GM23338 (cell line): ENCODE data around the gene AQP12B.

ENCODE experiments used
- CREB1 ChIP-seq: fragments of 250-450 bp; sonication (Bioruptor Pico); IDR thresholded peaks from 2 replicates; pipeline ENCODE4 v1.5.0; 2020; ENCODE audit warnings: low read depth, mild to moderate bottlenecking, moderate library complexity
- EZH2 ChIP-seq: fragments of 200-600 bp; sonication (generic); IDR thresholded peaks from one replicate; pipeline ENCODE4 v1.8.0; 2017; ENCODE audit warnings: antibody characterized with exemption, mild to moderate bottlenecking, low read depth; ENCODE audit not compliant: unreplicated experiment
- EZH2phosphoT487 ChIP-seq: fragments of 200-600 bp; sonication (generic); IDR thresholded peaks from one replicate; pipeline ENCODE4 v1.8.1; 2018; ENCODE audit warnings: antibody characterized with exemption; ENCODE audit not compliant: unreplicated experiment
- JUNB ChIP-seq: IDR thresholded peaks from one replicate; pipeline ENCODE4 v1.6.1; 2016; ENCODE audit warnings: antibody characterized with exemption; ENCODE audit not compliant: unreplicated experiment
- POLR2AphosphoS5 ChIP-seq: IDR thresholded peaks from 2 replicates; pipeline ENCODE4 v1.6.1; 2016; ENCODE audit warnings: antibody characterized with exemption, low read depth
- ZNF114 ChIP-seq: fragments of 250-450 bp; sonication (Bioruptor Pico); IDR thresholded peaks from 2 replicates; pipeline ENCODE4 v1.5.0; 2020; ENCODE audit warnings: mild to moderate bottlenecking, moderate library complexity
- TF ChIP-seq, protein P1 (sequence below), 2 experiments: fragments of 200-600 bp in 1 of 2; sonication (generic) in 1 of 2; conservative IDR thresholded peaks; 2 replicates each; pipeline versions ENCODE4 v1.5.1 to v1.6.1; 2016 to 2017; ENCODE audit warnings: antibody characterized with exemption in 2 of 2, low read depth in 2 of 2, mild to moderate bottlenecking in 2 of 2, moderate library complexity in 1 of 2
- TF ChIP-seq, protein P2 (sequence below): IDR thresholded peaks from one replicate; pipeline ENCODE4 v1.6.1; 2018; ENCODE audit warnings: antibody characterized with exemption; ENCODE audit not compliant: unreplicated experiment
- TF ChIP-seq, protein P3 (sequence below): IDR thresholded peaks from 2 replicates; pipeline ENCODE4 v1.6.1; 2016; ENCODE audit warnings: antibody characterized with exemption

DNA sequence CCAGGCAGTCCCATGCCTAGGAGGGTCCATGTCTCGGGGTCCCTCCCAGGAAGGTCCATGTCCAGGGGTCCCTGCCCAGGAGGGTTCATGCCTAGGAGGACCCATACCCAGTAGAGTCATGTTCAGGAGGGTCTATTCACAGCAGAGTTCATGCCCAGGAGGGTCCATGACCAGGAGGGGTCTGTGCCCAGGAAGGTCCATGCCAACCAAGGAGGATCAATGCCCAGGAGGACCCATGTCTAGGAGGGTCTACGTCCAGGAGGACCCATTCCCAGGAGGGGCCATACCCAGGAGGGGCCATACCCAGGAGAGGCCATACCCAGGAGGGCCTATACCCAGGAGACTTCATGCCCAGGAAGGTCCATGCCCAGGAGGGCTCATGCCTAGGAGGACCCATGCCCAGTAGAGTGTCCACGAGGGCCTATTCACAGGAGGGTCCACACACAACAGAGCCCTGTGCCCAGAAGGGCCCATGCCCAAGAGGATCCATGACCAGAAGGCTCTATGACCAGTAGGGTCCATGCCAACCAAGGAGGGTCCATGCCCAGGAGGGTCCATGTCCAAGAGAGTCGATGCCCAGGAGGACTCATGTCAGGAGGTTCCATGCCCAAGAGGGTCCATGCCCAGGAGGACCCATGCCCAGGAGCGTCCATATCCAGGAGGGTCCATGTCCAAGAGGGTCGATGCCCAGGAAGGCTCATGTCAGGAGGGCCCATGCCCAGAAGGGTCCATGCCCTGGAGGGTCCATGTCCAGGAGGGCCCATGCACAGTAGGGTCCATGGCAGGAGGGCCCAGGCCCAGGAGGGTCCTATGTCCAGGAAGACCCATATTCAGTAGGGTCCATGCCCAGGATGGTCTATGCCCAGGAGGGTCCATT, 47.3 kb downstream of the AQP12B start:
- TF ChIP-seq, protein P1, sequence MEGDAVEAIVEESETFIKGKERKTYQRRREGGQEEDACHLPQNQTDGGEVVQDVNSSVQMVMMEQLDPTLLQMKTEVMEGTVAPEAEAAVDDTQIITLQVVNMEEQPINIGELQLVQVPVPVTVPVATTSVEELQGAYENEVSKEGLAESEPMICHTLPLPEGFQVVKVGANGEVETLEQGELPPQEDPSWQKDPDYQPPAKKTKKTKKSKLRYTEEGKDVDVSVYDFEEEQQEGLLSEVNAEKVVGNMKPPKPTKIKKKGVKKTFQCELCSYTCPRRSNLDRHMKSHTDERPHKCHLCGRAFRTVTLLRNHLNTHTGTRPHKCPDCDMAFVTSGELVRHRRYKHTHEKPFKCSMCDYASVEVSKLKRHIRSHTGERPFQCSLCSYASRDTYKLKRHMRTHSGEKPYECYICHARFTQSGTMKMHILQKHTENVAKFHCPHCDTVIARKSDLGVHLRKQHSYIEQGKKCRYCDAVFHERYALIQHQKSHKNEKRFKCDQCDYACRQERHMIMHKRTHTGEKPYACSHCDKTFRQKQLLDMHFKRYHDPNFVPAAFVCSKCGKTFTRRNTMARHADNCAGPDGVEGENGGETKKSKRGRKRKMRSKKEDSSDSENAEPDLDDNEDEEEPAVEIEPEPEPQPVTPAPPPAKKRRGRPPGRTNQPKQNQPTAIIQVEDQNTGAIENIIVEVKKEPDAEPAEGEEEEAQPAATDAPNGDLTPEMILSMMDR (conservative IDR thresholded peaks at IDR 0.05; ENCODE audit: low read depth in 2 of 2): no peak
- TF ChIP-seq, protein P2, sequence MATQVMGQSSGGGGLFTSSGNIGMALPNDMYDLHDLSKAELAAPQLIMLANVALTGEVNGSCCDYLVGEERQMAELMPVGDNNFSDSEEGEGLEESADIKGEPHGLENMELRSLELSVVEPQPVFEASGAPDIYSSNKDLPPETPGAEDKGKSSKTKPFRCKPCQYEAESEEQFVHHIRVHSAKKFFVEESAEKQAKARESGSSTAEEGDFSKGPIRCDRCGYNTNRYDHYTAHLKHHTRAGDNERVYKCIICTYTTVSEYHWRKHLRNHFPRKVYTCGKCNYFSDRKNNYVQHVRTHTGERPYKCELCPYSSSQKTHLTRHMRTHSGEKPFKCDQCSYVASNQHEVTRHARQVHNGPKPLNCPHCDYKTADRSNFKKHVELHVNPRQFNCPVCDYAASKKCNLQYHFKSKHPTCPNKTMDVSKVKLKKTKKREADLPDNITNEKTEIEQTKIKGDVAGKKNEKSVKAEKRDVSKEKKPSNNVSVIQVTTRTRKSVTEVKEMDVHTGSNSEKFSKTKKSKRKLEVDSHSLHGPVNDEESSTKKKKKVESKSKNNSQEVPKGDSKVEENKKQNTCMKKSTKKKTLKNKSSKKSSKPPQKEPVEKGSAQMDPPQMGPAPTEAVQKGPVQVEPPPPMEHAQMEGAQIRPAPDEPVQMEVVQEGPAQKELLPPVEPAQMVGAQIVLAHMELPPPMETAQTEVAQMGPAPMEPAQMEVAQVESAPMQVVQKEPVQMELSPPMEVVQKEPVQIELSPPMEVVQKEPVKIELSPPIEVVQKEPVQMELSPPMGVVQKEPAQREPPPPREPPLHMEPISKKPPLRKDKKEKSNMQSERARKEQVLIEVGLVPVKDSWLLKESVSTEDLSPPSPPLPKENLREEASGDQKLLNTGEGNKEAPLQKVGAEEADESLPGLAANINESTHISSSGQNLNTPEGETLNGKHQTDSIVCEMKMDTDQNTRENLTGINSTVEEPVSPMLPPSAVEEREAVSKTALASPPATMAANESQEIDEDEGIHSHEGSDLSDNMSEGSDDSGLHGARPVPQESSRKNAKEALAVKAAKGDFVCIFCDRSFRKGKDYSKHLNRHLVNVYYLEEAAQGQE: no peak
- TF ChIP-seq EZH2 (no peak), JUNB (no peak), POLR2AphosphoS5 (no peak), EZH2phosphoT487 (no peak), CREB1 (CRISPR knock-in tag) (no peak), ZNF114 (no peak)
- TF ChIP-seq, protein P3, sequence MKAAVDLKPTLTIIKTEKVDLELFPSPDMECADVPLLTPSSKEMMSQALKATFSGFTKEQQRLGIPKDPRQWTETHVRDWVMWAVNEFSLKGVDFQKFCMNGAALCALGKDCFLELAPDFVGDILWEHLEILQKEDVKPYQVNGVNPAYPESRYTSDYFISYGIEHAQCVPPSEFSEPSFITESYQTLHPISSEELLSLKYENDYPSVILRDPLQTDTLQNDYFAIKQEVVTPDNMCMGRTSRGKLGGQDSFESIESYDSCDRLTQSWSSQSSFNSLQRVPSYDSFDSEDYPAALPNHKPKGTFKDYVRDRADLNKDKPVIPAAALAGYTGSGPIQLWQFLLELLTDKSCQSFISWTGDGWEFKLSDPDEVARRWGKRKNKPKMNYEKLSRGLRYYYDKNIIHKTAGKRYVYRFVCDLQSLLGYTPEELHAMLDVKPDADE: no peak
